Astrocyte (in vitro differentiated cells and primary cell): ENCODE data around the gene KLHL30. TPM values are rescaled to one million over a fixed set of nuclear protein-coding genes. Genes with fewer than 3 reads are reported as not detected.

Experiments used
- DNase-seq: peaks from one replicate; pipeline ENCODE4 v3.0.0-alpha.2; 2010; ENCODE audit warnings: low read depth
- FAIRE-seq: peaks from 2 replicates; lab custom pipeline; 2011; peaks lifted over from hg19 to GRCh38; lab: Jason Lieb, UNC
- H2AFZ ChIP-seq: 2 replicates; pipeline ENCODE4 v1.6.0; 2012; ENCODE audit warnings: low read depth, low read length, inconsistent platforms
- H3K27ac ChIP-seq: 2 replicates; pipeline ENCODE4 v1.5.1; 2011; ENCODE audit warnings: low read depth, low read length, inconsistent platforms
- H3K27me3 ChIP-seq: 2 replicates; pipeline ENCODE4 v1.6.0; 2011; ENCODE audit warnings: low read length, inconsistent platforms; ENCODE audit not compliant: insufficient read depth
- H3K36me3 ChIP-seq: 2 replicates; pipeline ENCODE4 v1.5.1; 2011; ENCODE audit warnings: low read length, inconsistent platforms; ENCODE audit not compliant: insufficient read depth
- H3K4me1 ChIP-seq: 2 replicates; pipeline ENCODE4 v1.5.1; 2011; ENCODE audit warnings: low read length, inconsistent platforms; ENCODE audit not compliant: insufficient read depth
- H3K4me2 ChIP-seq: 2 replicates; pipeline ENCODE4 v1.6.0; 2012; ENCODE audit warnings: low read length, inconsistent platforms
- H3K4me3 ChIP-seq: 2 replicates; pipeline ENCODE4 v1.5.1; 2011; ENCODE audit warnings: low read depth, mild to moderate bottlenecking, low read length, inconsistent platforms; ENCODE audit not compliant: insufficient read depth
- H3K79me2 ChIP-seq: 2 replicates; pipeline ENCODE4 v1.6.0; 2012; ENCODE audit warnings: mild to moderate bottlenecking, low read length, inconsistent platforms; ENCODE audit not compliant: insufficient read depth
- H3K9ac ChIP-seq: 2 replicates; pipeline ENCODE4 v1.6.0; 2012; ENCODE audit warnings: mild to moderate bottlenecking, low read length, inconsistent platforms
- H3K9me3 ChIP-seq: 2 replicates; pipeline ENCODE4 v1.5.1; 2012; ENCODE audit warnings: low read depth, mild to moderate bottlenecking, low read length, inconsistent platforms; ENCODE audit not compliant: insufficient read depth
- H4K20me1 ChIP-seq: 2 replicates; pipeline ENCODE4 v1.6.0; 2012; ENCODE audit warnings: low read length, inconsistent platforms; ENCODE audit not compliant: insufficient read depth
- H3K27ac Mint-ChIP-seq: one replicate; pipeline ENCODE4 v1.8.0; 2021; ENCODE audit warnings: mild to moderate bottlenecking, mixed read lengths; ENCODE audit not compliant: unreplicated experiment
- H3K27me3 Mint-ChIP-seq: one replicate; pipeline ENCODE4 v1.8.0; 2021; ENCODE audit warnings: low read depth, mixed read lengths; ENCODE audit not compliant: unreplicated experiment
- H3K36me3 Mint-ChIP-seq: one replicate; pipeline ENCODE4 v1.8.0; 2021; ENCODE audit warnings: low read depth, mixed read lengths; ENCODE audit not compliant: unreplicated experiment
- H3K4me1 Mint-ChIP-seq: one replicate; pipeline ENCODE4 v1.8.0; 2021; ENCODE audit warnings: low read depth, mixed read lengths; ENCODE audit not compliant: unreplicated experiment
- H3K4me3 Mint-ChIP-seq: one replicate; pipeline ENCODE4 v1.8.0; 2021; ENCODE audit warnings: mild to moderate bottlenecking, moderate library complexity, mixed read lengths; ENCODE audit not compliant: unreplicated experiment
- H3K9me3 Mint-ChIP-seq: one replicate; pipeline ENCODE4 v1.8.0; 2021; ENCODE audit warnings: mild to moderate bottlenecking, mixed read lengths; ENCODE audit not compliant: unreplicated experiment
- CTCF ChIP-seq: IDR thresholded peaks from 2 replicates; pipeline ENCODE4 v1.5.1; 2011; ENCODE audit warnings: low read depth, mild to moderate bottlenecking, inconsistent platforms, low read length, moderate library complexity; ENCODE audit not compliant: insufficient read depth
- EZH2 ChIP-seq: IDR thresholded peaks from 2 replicates; pipeline ENCODE4 v1.6.1; 2012; ENCODE audit warnings: mild to moderate bottlenecking, low read length, inconsistent platforms; ENCODE audit not compliant: insufficient read depth
- total RNA-seq: library from RNA; stranded (reverse); gene quantifications from 2 replicates; pipeline ENCODE4 v1.2.1, GENCODE V29; 2021

KLHL30 gene
- total RNA-seq, 1 donor from 2014 or later = 0.59 TPM

DNA sequence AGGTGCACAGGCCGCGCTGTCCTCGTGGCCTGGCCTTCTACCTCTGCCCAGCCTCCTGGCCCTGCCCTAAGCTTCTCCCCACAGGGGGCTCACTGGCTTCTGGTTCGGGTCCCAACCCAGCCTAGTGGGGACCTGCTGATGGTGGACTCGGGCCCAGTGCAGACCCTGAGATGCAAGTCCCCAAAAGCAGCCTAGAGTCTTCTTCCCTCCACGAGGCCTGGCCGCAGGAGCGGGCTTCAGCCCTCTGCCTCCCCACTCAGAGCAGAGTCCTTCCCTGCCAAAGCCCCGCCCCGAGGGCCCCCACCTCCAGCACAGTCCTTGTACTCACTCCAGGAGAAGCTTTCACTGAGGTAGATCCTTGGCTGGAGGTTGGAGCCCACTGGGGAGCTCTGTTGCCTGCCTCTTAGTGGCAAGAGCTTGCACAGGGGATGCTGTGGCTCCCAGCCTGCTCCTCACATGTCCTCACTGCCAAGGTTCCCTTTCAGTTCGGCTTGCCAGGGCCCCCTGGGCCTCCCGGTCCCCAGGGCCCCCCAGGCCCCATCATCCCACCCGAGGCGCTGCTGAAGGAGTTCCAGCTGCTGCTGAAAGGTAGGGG is 23.9 kb downstream of the KLHL30 start:
- Mint-ChIP-seq H3K9me3 (no peaks in the 10 kb centered on the region), H3K36me3 (peaks cover 7% of the 10 kb centered on the region), H3K27me3 (peaks cover 26% of the 10 kb centered on the region), H3K27ac (no peak overlapping the region), H3K4me3 (no peak overlapping the region), H3K4me1 (no peaks in the 10 kb centered on the region)
- H2AFZ ChIP-seq = no peak overlapping the region
- FAIRE-seq (no peak), DNase-seq (no peak)
- H3K27ac ChIP-seq = no peak overlapping the region
- no peak overlapping the region for H3K4me2 ChIP-seq
- H3K4me3 ChIP-seq = no peak overlapping the region
- no peaks in the 10 kb centered on the region for H3K36me3 ChIP-seq
- no peaks in the 10 kb centered on the region for H3K9me3 ChIP-seq
- TF ChIP-seq EZH2 = no peak
- TF ChIP-seq CTCF = no peak
- H3K79me2 ChIP-seq = no peaks in the 10 kb centered on the region
- no peak overlapping the region for H3K9ac ChIP-seq
- peaks cover 22% of the 10 kb centered on the region for H3K4me1 ChIP-seq
- no peaks in the 10 kb centered on the region for H4K20me1 ChIP-seq
- H3K27me3 ChIP-seq = no peaks in the 10 kb centered on the region

DNA sequence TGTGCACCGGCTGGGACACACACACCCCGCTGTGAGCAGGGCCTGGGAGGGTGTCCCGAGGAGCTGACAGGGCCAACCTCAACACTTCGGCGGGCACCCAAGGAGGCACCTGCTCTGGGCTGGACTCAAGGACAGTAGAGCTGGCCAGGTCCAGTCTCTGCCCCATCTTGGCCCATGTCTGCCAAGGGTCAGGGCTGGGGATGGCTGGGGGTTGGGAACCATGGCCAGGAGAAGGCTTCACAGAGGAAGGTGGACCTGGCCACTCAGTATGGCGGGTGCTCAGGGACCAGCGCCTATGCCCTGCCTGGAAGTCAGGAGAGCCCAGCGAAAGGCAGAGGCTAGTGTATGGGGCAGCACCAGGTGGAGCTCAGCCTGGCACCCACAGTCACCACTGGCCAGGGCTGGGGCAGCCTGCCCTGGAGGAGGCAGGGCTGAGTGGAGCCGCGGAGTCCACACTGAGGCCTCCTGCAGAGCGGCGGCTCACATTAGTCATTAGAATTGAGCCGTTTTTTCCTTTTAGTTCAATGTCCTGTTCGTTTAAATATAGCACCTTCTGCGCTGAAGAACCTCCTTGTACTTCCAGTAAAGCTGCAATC is 24.5 kb downstream of the KLHL30 start:
- H3K79me2 ChIP-seq = peaks cover 2% of the 10 kb centered on the region
- TF ChIP-seq EZH2 (no peak), CTCF (no peak)

More for the DNA sequence above, 24.5 kb downstream of the KLHL30 start:
- Histone ChIP-seq H3K4me3 (peak overlapping the region; percentile 46), H3K9me3 (no peaks in the 10 kb centered on the region), H3K4me1 (peaks cover 28% of the 10 kb centered on the region), H2AFZ (peak overlapping the region; percentile 50), H3K4me2 (peak overlapping the region; percentile 85), H3K36me3 (no peaks in the 10 kb centered on the region), H3K27me3 (no peaks in the 10 kb centered on the region), H3K9ac (peak overlapping the region; percentile 46), H3K27ac (no peak overlapping the region), H4K20me1 (no peaks in the 10 kb centered on the region)
- FAIRE-seq = no peak
- H3K9me3 Mint-ChIP-seq = no peaks in the 10 kb centered on the region
- peaks cover 6% of the 10 kb centered on the region for H3K4me1 Mint-ChIP-seq
- no peak for DNase-seq
- peaks cover 26% of the 10 kb centered on the region for H3K27me3 Mint-ChIP-seq
- H3K4me3 Mint-ChIP-seq = no peak overlapping the region
- peaks cover 11% of the 10 kb centered on the region for H3K36me3 Mint-ChIP-seq
- H3K27ac Mint-ChIP-seq = no peak overlapping the region
